Brain microvascular endothelial cell (primary cell): ENCODE measurements around the gene PWP1.

Experiments
- DNase-seq: peaks from one replicate; pipeline ENCODE4 v3.0.0-alpha.2; 2020
- H3K27ac ChIP-seq: fragments of 250-450 bp; sonication (Bioruptor Pico); 2 replicates; pipeline ENCODE4 v1.5.1; 2020; ENCODE audit warnings: mild to moderate bottlenecking, moderate library complexity
- H3K27me3 ChIP-seq: fragments of 250-450 bp; sonication (Bioruptor Pico); replicated peaks from 2 replicates; pipeline ENCODE4 v1.5.1; 2020; ENCODE audit warnings: mild to moderate bottlenecking
- H3K36me3 ChIP-seq: fragments of 250-450 bp; sonication (Bioruptor Pico); replicated peaks from 2 replicates; pipeline ENCODE4 v1.5.1; 2020; ENCODE audit warnings: mild to moderate bottlenecking
- H3K4me3 ChIP-seq: 2 replicates; pipeline ENCODE4 v1.5.1; 2011; ENCODE audit warnings: low read depth, mild to moderate bottlenecking, control low read depth, low read length, moderate library complexity
- in situ Hi-C: cut with HindIII; loops from 2 replicates; pipeline ENCODE4 v1.10.0; 2017; ENCODE audit warnings: low sequenced_read_pairs, low pct_ligation_motif_present
- TF ChIP-seq, protein P1 (sequence below): IDR thresholded peaks from 2 replicates; pipeline ENCODE4 v1.5.1; 2011; ENCODE audit warnings: low read depth, mild to moderate bottlenecking, moderate library complexity, low read length, control low read depth, inconsistent platforms; ENCODE audit errors: missing control alignments

Gene PWP1

DNA sequence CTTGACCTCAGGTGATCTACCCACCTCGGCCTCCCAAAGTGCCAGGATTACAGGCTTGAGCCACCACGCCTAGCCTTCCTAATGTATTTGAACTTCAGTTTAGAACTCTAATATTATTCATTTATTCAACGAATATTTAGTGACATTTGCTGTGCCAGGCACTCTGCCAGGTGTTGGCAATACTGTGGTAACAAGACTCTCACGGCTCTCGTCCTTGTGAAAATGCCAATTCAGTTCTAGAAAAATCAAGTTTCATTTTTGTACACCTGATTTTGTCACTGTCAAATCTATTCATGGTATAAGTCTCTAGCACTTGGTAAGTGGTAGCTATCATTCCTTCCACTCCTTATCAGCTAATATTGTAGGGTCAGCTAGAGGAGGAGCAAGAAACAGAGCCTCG is 6.3 kb upstream of the PWP1 start:
- in situ Hi-C loops: no loop called here
- Histone ChIP-seq H3K27ac (no peak overlapping the region), H3K4me3 (no peak overlapping the region), H3K27me3 (peaks cover 8% of the 10 kb centered on the region), H3K36me3 (no peaks in the 10 kb centered on the region)
- DNase-seq: no peak
- TF ChIP-seq, protein P1, sequence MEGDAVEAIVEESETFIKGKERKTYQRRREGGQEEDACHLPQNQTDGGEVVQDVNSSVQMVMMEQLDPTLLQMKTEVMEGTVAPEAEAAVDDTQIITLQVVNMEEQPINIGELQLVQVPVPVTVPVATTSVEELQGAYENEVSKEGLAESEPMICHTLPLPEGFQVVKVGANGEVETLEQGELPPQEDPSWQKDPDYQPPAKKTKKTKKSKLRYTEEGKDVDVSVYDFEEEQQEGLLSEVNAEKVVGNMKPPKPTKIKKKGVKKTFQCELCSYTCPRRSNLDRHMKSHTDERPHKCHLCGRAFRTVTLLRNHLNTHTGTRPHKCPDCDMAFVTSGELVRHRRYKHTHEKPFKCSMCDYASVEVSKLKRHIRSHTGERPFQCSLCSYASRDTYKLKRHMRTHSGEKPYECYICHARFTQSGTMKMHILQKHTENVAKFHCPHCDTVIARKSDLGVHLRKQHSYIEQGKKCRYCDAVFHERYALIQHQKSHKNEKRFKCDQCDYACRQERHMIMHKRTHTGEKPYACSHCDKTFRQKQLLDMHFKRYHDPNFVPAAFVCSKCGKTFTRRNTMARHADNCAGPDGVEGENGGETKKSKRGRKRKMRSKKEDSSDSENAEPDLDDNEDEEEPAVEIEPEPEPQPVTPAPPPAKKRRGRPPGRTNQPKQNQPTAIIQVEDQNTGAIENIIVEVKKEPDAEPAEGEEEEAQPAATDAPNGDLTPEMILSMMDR: no peak

DNA sequence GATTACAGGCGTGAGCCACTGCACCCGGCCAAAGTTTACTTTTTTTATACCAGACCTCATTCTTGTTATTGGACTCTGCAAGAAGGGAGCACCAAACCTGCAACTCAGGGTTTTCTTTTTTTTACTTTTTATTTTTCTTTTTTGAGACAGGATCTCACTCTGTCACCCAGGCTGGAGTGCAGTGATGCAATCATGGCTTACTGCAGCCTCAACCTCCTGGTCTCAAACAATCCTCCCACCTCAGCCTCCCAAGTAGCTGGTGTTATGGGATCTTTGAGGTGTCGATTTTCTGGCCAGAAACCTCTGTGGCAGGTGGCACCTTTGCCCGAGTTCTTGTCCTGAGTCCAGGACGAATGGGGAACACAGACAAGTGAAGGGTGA is 4.2 kb upstream of the PWP1 start:
- Histone ChIP-seq H3K27ac (no peak overlapping the region), H3K4me3 (no peak overlapping the region), H3K36me3 (no peaks in the 10 kb centered on the region), H3K27me3 (peaks cover 8% of the 10 kb centered on the region)
- TF ChIP-seq, protein P1: no peak
- DNase-seq: no peak
- in situ Hi-C loops: loop anchor here (10.0 kb wide), 1 partner anchor 63 kb away; no protein-coding TSS in a partner anchor

DNA sequence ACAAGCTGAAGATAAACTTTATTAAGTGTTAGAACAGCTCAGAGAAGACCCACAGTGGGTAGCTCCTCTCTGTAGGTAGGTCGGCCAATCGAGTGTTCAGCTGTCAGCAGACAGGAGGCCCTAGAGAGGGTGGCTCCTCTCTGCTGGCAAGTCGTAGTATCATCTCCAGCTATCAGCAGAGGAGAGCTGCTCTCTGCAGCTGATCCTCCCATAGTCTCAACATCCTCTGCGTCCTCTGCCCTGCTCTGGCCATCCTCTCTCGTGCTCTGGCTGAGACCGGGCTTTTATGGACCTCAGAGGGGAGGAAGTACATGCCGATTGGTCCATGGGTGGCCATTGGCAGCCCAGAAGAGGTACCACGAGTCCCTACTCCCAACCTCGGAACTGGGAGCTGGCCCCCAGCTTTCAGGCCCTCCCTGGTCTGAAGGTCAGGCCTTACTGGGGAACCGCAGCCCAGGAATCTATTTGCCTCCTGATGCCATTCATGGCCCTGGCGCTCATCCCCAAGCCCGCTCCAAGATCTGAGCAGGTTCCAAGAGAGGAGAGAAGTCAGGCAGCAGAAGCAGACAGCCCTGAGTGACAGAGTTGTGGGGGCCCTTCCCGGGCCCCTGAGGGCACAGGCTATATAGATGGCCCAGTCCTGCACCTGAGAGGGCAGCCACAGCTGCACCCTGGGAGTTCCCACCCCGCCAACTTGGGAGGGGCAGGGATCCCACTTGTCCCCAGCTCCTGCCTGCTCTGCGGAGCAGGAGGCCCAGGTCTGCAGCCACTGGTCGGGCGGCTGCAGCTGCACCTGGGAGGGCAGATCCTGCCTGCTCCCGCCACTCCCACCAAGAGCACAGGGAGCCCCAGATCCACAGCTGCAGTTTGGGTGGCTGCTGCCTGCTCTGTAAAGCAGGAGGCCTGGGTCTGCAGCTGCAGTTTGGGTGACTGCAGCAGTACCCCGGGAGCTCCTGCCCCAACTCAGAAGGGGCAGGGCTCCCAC is 3.5 kb upstream of the PWP1 start:
- in situ Hi-C loops: loop anchor here (10.0 kb wide), 1 partner anchor 63 kb away; no protein-coding TSS in a partner anchor
- Histone ChIP-seq H3K36me3 (no peaks in the 10 kb centered on the region), H3K4me3 (no peak overlapping the region), H3K27ac (no peak overlapping the region), H3K27me3 (peaks cover 8% of the 10 kb centered on the region)
- no peak for DNase-seq
- TF ChIP-seq, protein P1: no peak

DNA sequence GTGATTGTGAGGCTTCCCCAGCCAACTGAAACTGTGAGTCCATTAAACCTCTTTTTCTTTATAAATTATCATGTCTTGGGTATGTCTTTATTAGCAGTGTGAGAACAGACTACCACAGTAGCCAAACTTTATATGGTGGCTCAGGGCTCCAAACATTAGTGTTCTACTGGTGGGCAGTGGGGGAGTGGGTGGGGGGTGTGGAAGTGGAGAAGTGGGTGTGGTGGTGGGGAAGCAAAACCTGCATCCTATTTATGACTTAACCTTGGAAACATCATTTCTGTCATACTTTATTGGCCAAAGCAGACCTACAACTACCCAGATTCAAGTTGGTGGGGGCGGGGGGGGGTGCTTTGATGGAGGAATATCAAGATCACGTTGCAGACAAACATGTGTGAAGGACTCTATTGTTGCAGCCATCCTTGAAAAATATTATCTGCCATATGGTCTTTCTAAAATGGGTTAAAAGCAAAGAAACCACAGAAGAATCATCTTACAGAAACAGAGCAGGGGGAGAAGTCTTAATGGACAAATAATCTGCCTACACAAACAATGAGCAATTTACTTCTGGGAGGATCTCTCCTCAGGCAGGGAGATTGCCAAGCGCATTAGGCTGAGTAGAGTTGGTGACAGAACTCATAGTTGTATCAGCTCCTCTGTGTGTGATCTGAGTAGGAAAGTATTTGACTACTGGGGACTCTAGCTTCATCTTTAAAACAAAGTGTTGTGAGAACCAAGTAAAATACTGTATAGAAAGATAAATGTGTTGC is 1.4 kb upstream of the PWP1 start:
- peak; percentile 5 for DNase-seq
- H3K27me3 ChIP-seq: no peaks in the 10 kb centered on the region
- H3K36me3 ChIP-seq: peaks cover 9% of the 10 kb centered on the region
- TF ChIP-seq, protein P1: no peak
- no peak overlapping the region for H3K27ac ChIP-seq
- in situ Hi-C loops: loop anchor here (10.0 kb wide), 1 partner anchor 61 kb away; no protein-coding TSS in a partner anchor
- H3K4me3 ChIP-seq: no peak overlapping the region

DNA sequence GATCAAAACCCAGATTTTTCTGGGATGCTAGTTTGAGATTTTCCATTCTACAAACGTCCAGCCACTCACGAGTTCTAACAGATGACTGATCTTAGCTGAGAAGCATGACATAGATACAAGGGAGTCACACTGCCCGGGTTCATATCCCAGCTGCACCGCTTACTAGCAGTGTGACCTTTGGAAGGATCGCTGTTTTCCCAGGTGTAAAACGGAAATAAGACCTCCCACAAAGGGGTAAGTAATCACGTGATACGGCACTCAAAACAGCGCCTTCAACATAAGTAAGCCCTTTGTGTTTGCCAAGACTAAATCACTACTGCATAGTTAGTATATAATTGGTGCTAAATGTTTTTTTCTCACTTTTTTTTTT is 624 bp upstream of the PWP1 start:
- H3K27me3 ChIP-seq: no peaks in the 10 kb centered on the region
- DNase-seq: peak; percentile 23
- in situ Hi-C loops: loop anchor here (10.0 kb wide), 1 partner anchor 60 kb away; no protein-coding TSS in a partner anchor
- H3K27ac ChIP-seq: peak overlapping the region; percentile 75
- peaks cover 16% of the 10 kb centered on the region for H3K36me3 ChIP-seq
- H3K4me3 ChIP-seq: peak overlapping the region; percentile 87
- TF ChIP-seq, protein P1: no peak
